Neural crest cell (in vitro differentiated cells): Measurements from ENCODE around the gene PROSER2. TPM values are rescaled to one million over a fixed set of nuclear protein-coding genes. Genes with fewer than 3 reads are reported as not detected.

ENCODE experiments used
- DNase-seq: peaks from one replicate; pipeline ENCODE4 v3.0.0; 2021; ENCODE audit warnings: low read depth, mixed read lengths, low spot score
- H3K27ac Mint-ChIP-seq: one replicate; pipeline ENCODE4 v1.8.0; 2021; ENCODE audit warnings: mild to moderate bottlenecking, mixed read lengths; ENCODE audit not compliant: unreplicated experiment
- H3K27me3 Mint-ChIP-seq: 2 replicates; pipeline ENCODE4 v1.8.0; 2021; ENCODE audit warnings: low read depth, mild to moderate bottlenecking, mixed read lengths
- H3K36me3 Mint-ChIP-seq: 2 replicates; pipeline ENCODE4 v1.8.0; 2021; ENCODE audit warnings: low read depth, mild to moderate bottlenecking, mixed read lengths
- H3K4me1 Mint-ChIP-seq: 2 replicates; pipeline ENCODE4 v1.8.0; 2021; ENCODE audit warnings: mixed read lengths
- H3K4me3 Mint-ChIP-seq: one replicate; pipeline ENCODE4 v1.8.0; 2021; ENCODE audit warnings: mild to moderate bottlenecking, mixed read lengths
- H3K9me3 Mint-ChIP-seq: 2 replicates; pipeline ENCODE4 v1.8.0; 2021; ENCODE audit warnings: mixed read lengths
- CTCF ChIP-seq: fragments of 200-600 bp; sonication (generic); conservative IDR thresholded peaks from 2 replicates; pipeline ENCODE4 v1.5.0; 2021; ENCODE audit warnings: antibody characterized with exemption, mild to moderate bottlenecking
- total RNA-seq: library from RNA; stranded (reverse); gene quantifications from 2 replicates; pipeline ENCODE4 v1.2.1, GENCODE V29; 2021

The PROSER2 gene
- total RNA-seq, 1 donor from 2014 or later = 7.5 TPM

DNA sequence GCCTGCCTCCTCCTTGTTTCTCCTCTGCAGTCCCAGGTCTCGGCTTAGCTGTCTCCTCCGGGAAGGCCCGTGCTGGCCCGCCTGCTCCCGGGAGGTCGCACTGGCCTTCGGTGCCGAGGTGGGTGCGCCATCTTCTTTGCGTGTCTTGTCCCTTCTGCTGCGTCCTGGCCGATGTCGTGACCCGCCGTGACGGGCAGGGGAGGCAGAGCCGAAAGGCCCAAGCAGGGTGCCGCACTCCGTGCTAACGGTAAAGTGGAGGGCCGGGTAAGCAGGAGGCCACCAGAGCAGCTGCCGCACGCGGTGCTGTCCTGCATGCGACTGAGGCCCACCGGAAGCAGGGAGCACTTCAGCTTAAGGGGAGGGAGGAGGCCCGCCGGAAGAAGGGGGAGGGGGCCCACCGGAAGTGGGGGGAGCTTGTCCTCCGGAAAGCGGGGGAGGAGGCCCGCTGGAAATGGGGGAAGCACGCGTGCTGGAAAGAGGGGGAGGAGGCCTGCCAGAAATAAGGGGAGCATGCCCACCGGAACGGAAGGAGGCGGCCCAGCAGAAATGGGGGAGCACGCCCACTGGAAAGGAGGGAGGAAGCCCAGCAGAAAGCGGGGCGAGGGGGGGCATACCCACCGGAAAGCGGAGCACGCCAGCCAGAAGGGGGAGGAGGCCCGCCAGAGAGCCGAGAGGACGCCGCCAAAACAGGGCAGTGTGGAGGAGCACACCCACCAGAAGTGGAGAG lies 71.4 kb downstream of the PROSER2 start:
- no peak for DNase-seq
- no peak for TF ChIP-seq CTCF
- H3K4me3 Mint-ChIP-seq = no peak overlapping the region
- H3K4me1 Mint-ChIP-seq = no peaks in the 10 kb centered on the region
- H3K36me3 Mint-ChIP-seq = no peaks in the 10 kb centered on the region
- H3K27ac Mint-ChIP-seq = no peak overlapping the region
- H3K9me3 Mint-ChIP-seq = no peaks in the 10 kb centered on the region
- no peaks in the 10 kb centered on the region for H3K27me3 Mint-ChIP-seq

- no peaks in the 10 kb centered on the region for H3K27me3 Mint-ChIP-seq
- no peaks in the 10 kb centered on the region for H3K4me1 Mint-ChIP-seq
- DNase-seq = no peak
- H3K36me3 Mint-ChIP-seq = no peaks in the 10 kb centered on the region
- no peaks in the 10 kb centered on the region for H3K9me3 Mint-ChIP-seq
- no peak for TF ChIP-seq CTCF
- H3K4me3 Mint-ChIP-seq = no peak overlapping the region
- H3K27ac Mint-ChIP-seq = no peak overlapping the region
Measured at GRCh38 chr10:11895108-11895466, 71.9 kb downstream of the PROSER2 start.

- H3K4me1 Mint-ChIP-seq = no peaks in the 10 kb centered on the region
- no peak for DNase-seq
- H3K36me3 Mint-ChIP-seq = no peaks in the 10 kb centered on the region
- H3K27ac Mint-ChIP-seq = no peak overlapping the region
- H3K9me3 Mint-ChIP-seq = no peaks in the 10 kb centered on the region
- TF ChIP-seq CTCF = no peak
- H3K4me3 Mint-ChIP-seq = no peak overlapping the region
- H3K27me3 Mint-ChIP-seq = no peaks in the 10 kb centered on the region
Measured at GRCh38 chr10:11895598-11895997, 72.4 kb downstream of the PROSER2 start.

- Mint-ChIP-seq H3K27ac (no peak overlapping the region), H3K4me1 (no peaks in the 10 kb centered on the region), H3K36me3 (no peaks in the 10 kb centered on the region), H3K9me3 (no peaks in the 10 kb centered on the region), H3K27me3 (no peaks in the 10 kb centered on the region), H3K4me3 (no peak overlapping the region)
- no peak for TF ChIP-seq CTCF
- DNase-seq = no peak
Measured at GRCh38 chr10:11896549-11897200, 73.5 kb downstream of the PROSER2 start.

DNA sequence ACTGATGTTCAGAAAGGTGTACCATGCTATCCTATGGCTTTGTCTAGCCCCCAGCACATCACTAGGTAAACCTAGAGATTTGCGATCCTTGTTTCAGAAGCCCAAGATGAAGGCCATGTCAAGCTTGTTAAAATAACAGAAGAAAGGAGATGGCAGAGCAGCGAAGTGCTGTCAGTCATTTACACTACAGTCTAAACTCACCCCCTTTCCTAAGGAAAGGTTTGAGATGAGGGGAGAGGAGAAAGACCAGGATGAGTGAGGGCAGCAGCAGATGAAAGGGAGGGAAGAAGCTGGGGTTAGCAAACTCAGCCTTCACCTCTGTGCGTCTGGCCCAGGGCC lies 74.8 kb downstream of the PROSER2 start:
- no peaks in the 10 kb centered on the region for H3K36me3 Mint-ChIP-seq
- H3K4me3 Mint-ChIP-seq = no peak overlapping the region
- H3K27ac Mint-ChIP-seq = no peak overlapping the region
- no peaks in the 10 kb centered on the region for H3K27me3 Mint-ChIP-seq
- TF ChIP-seq CTCF = no peak
- H3K4me1 Mint-ChIP-seq = peaks cover 4% of the 10 kb centered on the region
- no peaks in the 10 kb centered on the region for H3K9me3 Mint-ChIP-seq
- no peak for DNase-seq
